Naive B cell (primary cell): ENCODE measurements around the gene RPTOR. TPM values are rescaled to one million over a fixed set of nuclear protein-coding genes. Genes with fewer than 3 reads are reported as not detected.
"Not testable (repeated sequence)": the region's sequence is repeated elsewhere in the genome, so short reads cannot be mapped to it uniquely, and the experiment has no call there.

Experiments
- ATAC-seq, 2 donors: fragments of 150-1000 bp; cut with Tn5 transposase; 2 replicates each; pipeline ENCODE4 v1.10.0; 2021; ENCODE audit warnings: low read depth in 2 of 2, mild to moderate bottlenecking in 2 of 2, moderate library complexity in 2 of 2
- DNase-seq: peaks from one replicate; pipeline ENCODE4 v3.0.0; 2022
- H3K27ac Mint-ChIP-seq, 6 donors: one replicate each; pipeline ENCODE4 v1.8.0; 2020 to 2022; ENCODE audit warnings: mild to moderate bottlenecking in 6 of 6, mixed read lengths in 6 of 6, moderate library complexity in 5 of 6, inconsistent platforms in 2 of 6
- H3K27me3 Mint-ChIP-seq, 3 donors: one replicate each; pipeline ENCODE4 v1.8.0; 2021 to 2022; ENCODE audit warnings: mixed read lengths in 3 of 3, mild to moderate bottlenecking in 1 of 3
- H3K36me3 Mint-ChIP-seq, 2 donors: one replicate each; pipeline ENCODE4 v1.8.0; 2020 to 2022; ENCODE audit warnings: mixed read lengths in 2 of 2, inconsistent platforms in 1 of 2, mild to moderate bottlenecking in 1 of 2
- H3K4me1 Mint-ChIP-seq, 3 donors: one replicate each; pipeline ENCODE4 v1.8.0; 2020 to 2022; ENCODE audit warnings: mixed read lengths in 3 of 3, inconsistent platforms in 1 of 3, mild to moderate bottlenecking in 1 of 3, moderate library complexity in 1 of 3
- H3K4me3 Mint-ChIP-seq, 8 donors: one replicate each; pipeline ENCODE4 v1.8.0; 2020 to 2022; ENCODE audit warnings: mild to moderate bottlenecking in 8 of 8, mixed read lengths in 8 of 8, moderate library complexity in 8 of 8, inconsistent platforms in 2 of 8
- H3K9me3 Mint-ChIP-seq, 7 donors: one replicate each; pipeline ENCODE4 v1.8.0; 2020 to 2022; ENCODE audit warnings: mixed read lengths in 7 of 7, mild to moderate bottlenecking in 5 of 7, inconsistent platforms in 2 of 7, moderate library complexity in 1 of 7
- polyA plus RNA-seq, 6 donors: library from polyadenylated mRNA; unstranded; fragments of 300-500 nt; fragmentation: Illumina TruSeq; gene quantifications; one replicate each; pipeline ENCODE4 v1.2.3, GENCODE V29; 2021; ENCODE audit warnings: low read depth in 6 of 6

The RPTOR gene
- polyA plus RNA-seq, 6 donors from 2014 or later: 5.5 to 13.9 (median 9.0) TPM

DNA sequence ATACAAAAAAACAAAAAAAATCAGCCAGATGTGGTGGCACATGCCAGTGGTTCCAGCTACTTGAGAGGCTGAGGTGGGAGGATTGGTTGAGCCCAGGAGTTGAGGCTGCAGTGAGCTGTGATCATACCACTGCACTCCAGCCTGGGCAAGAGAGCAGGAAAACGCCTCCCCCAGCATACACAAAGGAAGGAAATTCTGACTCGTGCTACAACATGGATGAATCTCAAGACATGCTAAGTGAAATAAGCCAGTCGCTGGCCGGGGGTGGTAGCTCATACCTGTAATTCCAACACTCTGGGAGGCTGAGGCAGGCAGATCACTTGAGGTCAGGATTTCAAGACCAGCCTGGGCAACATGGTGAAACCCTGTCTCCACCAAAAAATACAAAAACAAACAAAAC is 37.5 kb upstream of the RPTOR start:
- H3K36me3 Mint-ChIP-seq, H3K4me3 Mint-ChIP-seq, H3K27ac Mint-ChIP-seq, H3K9me3 Mint-ChIP-seq, H3K4me1 Mint-ChIP-seq, ATAC-seq, DNase-seq: not testable (repeated sequence)
- H3K27me3 Mint-ChIP-seq: peaks cover 5 to 31% (median 14%) of the 10 kb centered on the region in 3 donors

DNA sequence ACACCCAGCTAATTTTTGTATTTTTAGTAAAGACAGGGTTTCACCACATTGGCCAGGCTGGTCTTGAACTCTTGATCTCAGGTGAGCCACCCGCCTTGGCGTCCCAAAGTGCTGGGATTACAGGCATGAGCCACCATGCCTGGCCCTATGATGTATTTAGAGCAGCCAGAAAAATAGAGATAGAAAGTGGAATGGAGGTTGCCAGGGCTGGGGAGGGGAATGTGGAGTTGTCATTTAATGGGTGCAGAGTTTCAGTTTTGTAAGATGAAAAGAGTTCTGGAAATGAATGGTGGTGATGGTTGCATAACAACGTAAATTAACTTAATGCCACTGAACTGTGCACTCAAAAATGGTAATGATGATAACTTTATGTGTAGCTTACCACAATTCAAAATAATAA is 36.7 kb upstream of the RPTOR start:
- H3K27ac Mint-ChIP-seq: no peak overlapping the region
- peaks cover 0 to 1% (median 0%) of the 10 kb centered on the region in 7 donors for H3K9me3 Mint-ChIP-seq
- DNase-seq: no peak
- no peaks in the 10 kb centered on the region for H3K36me3 Mint-ChIP-seq
- peaks cover 5 to 27% (median 14%) of the 10 kb centered on the region in 3 donors for H3K27me3 Mint-ChIP-seq
- H3K4me1 Mint-ChIP-seq: no peaks in the 10 kb centered on the region
- no peak for ATAC-seq
- no peak overlapping the region for H3K4me3 Mint-ChIP-seq

DNA sequence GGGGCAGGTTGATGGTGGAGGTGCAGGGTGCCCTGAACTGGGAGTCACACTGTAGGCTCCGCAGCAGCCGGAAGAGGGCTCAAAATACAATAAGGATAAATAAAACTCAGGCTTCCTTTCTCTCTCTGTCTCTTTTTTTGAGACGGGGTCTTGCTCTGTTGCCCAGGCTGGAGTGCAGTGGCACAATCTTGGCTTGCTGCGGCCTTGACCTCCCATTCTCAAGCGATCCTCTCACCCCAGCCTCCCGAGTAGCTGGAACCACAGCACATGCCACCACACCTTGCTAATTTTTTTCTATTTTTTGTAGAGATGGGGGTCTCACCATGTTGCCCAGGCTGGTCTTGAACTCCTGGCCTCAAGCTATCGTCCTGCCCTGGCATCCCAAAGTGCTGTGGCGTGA is 35.3 kb upstream of the RPTOR start:
- no peak for ATAC-seq
- H3K9me3 Mint-ChIP-seq: peaks cover 0 to 1% (median 0%) of the 10 kb centered on the region in 7 donors
- no peak for DNase-seq
- no peak overlapping the region for H3K4me3 Mint-ChIP-seq
- H3K4me1 Mint-ChIP-seq: no peaks in the 10 kb centered on the region
- H3K27ac Mint-ChIP-seq: no peak overlapping the region
- peaks cover 5 to 19% (median 10%) of the 10 kb centered on the region in 3 donors for H3K27me3 Mint-ChIP-seq
- H3K36me3 Mint-ChIP-seq: no peaks in the 10 kb centered on the region

DNA sequence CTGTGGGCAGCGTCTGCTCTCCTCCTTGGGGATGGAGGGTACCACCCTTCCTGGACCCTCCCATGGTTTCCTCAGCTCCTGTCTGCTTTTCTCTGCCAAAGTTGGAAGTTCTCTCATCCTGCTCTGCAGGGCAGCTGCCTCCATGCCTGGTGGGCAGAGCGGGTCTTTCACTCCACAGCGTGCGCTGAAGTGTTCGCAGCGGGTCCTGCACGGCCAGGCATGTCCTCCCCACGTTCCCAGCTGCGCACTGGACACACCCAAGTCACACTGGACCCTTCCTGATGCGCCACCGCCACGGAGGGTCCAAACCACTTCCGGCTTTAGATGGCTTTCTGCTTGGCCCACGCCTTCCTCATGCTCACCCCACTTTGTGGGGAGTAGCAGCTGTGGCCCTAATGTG is 34.5 kb upstream of the RPTOR start:
- Mint-ChIP-seq H3K4me3 (no peak overlapping the region), H3K27me3 (peaks cover 5 to 17% (median 7%) of the 10 kb centered on the region in 3 donors), H3K36me3 (no peaks in the 10 kb centered on the region), H3K9me3 (peaks cover 0 to under 1% (median 0%) of the 10 kb centered on the region in 7 donors), H3K4me1 (no peaks in the 10 kb centered on the region), H3K27ac (no peak overlapping the region)
- ATAC-seq: no peak
- DNase-seq: no peak

DNA sequence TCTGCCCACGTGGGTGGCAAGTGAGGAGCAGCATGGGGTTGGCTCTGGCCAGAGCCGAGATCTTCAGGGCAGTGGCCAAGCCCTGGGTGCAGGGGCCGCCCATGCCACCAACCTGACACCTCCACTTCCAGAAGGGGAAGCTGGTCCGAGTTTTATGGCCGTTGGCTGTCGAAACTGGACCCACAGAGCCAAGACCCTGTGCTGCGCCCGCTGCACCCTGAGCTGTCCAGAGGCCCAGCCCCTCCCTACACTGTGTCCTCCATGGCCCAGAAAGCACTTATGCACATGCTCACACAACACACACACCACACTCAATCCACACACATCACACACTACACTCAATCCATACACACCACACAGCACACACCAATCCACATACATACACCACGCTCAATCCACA is 33.9 kb upstream of the RPTOR start:
- Mint-ChIP-seq H3K27me3 (peaks cover 5 to 17% (median 7%) of the 10 kb centered on the region in 3 donors), H3K4me3 (no peak overlapping the region), H3K27ac (no peak overlapping the region), H3K9me3 (no peaks in the 10 kb centered on the region), H3K4me1 (no peaks in the 10 kb centered on the region), H3K36me3 (no peaks in the 10 kb centered on the region)
- no peak for DNase-seq
- ATAC-seq: no peak

DNA sequence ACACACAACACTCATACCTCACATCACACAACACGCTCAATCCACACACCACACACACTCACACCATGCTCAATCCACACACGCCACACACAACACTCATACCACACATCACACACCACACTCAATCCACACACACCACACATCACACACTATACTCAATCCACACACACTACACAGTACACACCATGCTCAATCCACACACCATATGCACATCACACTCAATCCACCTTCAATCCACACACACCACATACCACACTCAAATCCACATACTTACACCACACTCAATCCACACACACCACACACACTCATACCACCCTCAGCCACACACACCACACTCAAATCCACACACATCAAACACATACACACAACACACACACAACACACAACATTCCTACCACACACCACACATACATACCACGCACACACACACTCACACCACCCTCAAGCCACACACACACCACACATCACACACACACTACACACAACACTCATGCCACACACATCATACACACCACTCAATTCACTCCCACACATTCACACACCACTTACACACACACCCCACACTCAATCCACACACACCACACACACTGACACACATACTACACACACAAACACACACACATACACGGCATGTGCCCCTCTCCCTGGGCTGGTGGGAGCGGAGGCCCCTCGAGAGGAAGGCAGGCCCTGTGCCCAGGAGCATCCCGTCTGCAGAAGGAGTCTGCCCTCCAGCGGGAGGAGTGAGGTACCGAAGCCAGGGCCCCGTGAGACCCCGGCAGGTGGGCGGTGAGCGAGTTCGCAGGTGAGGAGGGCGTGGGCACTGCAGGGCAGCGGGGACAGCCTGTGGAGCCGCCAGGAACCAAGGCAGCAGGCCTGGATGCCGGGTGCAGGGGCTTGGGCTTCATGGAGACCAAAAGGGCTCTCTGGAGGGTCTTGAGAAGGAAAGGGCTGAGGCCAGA is 33.1 kb upstream of the RPTOR start:
- ATAC-seq: no peak
- no peak overlapping the region for H3K27ac Mint-ChIP-seq
- H3K36me3 Mint-ChIP-seq: no peaks in the 10 kb centered on the region
- H3K9me3 Mint-ChIP-seq: no peaks in the 10 kb centered on the region
- no peak overlapping the region for H3K4me3 Mint-ChIP-seq
- H3K4me1 Mint-ChIP-seq: no peaks in the 10 kb centered on the region
- peaks cover 5 to 12% (median 8%) of the 10 kb centered on the region in 3 donors for H3K27me3 Mint-ChIP-seq
- no peak for DNase-seq

DNA sequence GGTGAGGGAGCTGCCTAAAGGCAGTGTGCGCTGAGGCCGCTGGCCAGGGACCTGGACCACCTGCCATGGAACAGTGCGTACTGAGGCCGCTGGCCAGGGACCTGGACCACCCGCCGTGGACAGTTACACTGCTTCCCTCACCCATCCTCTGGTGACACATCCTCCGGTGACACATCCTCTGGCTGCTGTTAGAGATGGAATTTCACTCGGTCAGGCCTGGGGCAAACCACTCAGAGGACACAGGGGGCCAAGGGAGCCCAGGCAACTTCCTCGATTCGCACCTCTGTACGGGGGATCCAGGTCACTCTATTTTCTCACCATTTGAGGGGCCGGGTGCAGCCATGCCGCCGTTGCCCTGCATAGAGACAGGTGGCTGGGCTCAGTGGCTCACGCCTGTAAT is 32.4 kb upstream of the RPTOR start:
- DNase-seq: no peak
- H3K27me3 Mint-ChIP-seq: peaks cover 0 to 15% (median 7%) of the 10 kb centered on the region in 3 donors
- no peaks in the 10 kb centered on the region for H3K4me1 Mint-ChIP-seq
- ATAC-seq: no peak
- no peak overlapping the region for H3K27ac Mint-ChIP-seq
- H3K4me3 Mint-ChIP-seq: no peak overlapping the region
- H3K9me3 Mint-ChIP-seq: no peaks in the 10 kb centered on the region
- H3K36me3 Mint-ChIP-seq: no peaks in the 10 kb centered on the region

DNA sequence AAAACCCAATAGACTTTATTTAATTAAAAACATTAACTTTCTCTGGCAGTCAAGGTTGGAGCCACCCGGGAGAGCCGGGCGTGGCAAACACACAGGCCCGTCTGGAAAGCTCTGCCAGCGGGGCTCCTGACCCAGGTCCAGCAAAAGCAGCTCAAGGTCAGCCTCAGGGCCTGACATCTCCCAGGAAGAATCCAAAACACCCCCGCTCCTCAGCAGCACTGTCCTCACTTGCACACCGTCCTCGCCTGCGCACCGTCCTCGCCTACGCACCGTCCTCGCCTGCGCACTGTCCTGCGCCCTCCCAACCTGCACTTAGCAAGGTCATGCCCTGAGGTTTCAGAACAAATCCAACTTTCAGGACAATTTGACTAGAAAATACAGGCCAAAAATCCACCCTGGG is 31.4 kb upstream of the RPTOR start:
- no peaks in the 10 kb centered on the region for H3K4me1 Mint-ChIP-seq
- no peaks in the 10 kb centered on the region for H3K9me3 Mint-ChIP-seq
- no peak for ATAC-seq
- no peak for DNase-seq
- no peak overlapping the region for H3K4me3 Mint-ChIP-seq
- no peaks in the 10 kb centered on the region for H3K36me3 Mint-ChIP-seq
- H3K27me3 Mint-ChIP-seq: peaks cover 0 to 19% (median 14%) of the 10 kb centered on the region in 3 donors
- H3K27ac Mint-ChIP-seq: no peak overlapping the region

DNA sequence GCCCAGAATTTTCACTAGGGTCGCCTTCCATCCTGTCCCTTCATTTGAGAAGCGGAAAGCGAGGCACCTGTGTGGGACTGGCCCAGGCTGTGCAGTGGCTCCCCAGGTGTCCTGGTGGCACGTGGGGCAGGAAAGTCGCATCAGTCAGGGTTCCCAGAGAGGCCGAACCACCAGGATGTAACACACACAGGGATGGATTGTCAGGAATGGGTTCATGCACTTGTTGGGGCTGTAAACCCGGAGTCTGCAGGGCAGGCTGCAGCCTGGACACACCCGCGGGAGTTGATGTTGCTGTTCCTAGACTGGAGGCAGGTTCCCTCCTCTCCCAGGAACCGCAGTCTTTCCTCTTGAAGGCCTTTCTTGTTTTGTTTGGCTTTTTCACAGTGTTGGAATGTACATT is 30.7 kb upstream of the RPTOR start:
- Mint-ChIP-seq H3K36me3 (no peaks in the 10 kb centered on the region), H3K9me3 (peaks cover 0 to 3% (median 0%) of the 10 kb centered on the region in 7 donors), H3K27me3 (peaks cover 0 to 26% (median 21%) of the 10 kb centered on the region in 3 donors), H3K27ac (no peak overlapping the region), H3K4me1 (no peaks in the 10 kb centered on the region), H3K4me3 (no peak overlapping the region)
- ATAC-seq (no peak), DNase-seq (no peak)

DNA sequence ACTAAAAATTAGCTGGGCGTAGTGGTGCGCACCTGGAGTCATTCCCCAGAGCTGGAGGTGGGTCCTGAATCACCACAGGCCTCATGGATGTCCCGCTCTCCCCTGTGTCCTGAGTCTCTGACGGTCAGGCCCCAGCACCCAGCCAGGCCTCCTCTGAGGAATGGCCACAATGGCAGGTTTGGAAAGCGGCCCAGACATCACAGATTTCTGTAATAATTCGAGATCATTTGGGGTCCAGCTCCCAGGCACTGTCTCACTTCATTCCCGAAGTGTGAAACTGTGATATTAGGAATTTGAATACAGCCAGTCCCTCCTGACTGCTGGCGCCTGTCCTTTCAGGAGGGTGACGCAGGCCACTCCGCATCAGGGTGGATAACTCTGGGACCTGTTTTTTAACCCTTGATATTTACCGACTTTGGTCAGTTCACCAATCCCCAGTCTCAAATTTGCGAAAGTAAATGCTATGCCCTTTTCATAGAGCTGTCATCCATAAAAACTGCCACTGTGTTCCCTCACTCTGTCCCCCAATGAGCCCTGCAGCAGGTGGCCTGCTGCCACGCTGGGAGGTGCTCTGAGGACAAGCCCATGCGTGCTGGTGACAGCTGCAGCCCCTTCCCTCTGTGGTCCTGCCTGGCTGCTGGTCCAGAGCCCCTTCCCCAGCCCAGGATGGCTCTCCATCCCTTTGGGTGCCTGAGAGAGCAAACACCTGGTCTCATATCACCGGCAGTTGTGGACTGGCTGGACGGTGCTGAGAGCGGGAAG is 28.3 kb upstream of the RPTOR start:
- Mint-ChIP-seq H3K36me3 (no peaks in the 10 kb centered on the region), H3K27ac (no peak overlapping the region), H3K4me1 (no peaks in the 10 kb centered on the region), H3K4me3 (no peak overlapping the region), H3K9me3 (peaks cover 0 to 3% (median 0%) of the 10 kb centered on the region in 7 donors), H3K27me3 (peaks cover 8 to 35% (median 31%) of the 10 kb centered on the region in 3 donors)
- DNase-seq (no peak), ATAC-seq (no peak)

DNA sequence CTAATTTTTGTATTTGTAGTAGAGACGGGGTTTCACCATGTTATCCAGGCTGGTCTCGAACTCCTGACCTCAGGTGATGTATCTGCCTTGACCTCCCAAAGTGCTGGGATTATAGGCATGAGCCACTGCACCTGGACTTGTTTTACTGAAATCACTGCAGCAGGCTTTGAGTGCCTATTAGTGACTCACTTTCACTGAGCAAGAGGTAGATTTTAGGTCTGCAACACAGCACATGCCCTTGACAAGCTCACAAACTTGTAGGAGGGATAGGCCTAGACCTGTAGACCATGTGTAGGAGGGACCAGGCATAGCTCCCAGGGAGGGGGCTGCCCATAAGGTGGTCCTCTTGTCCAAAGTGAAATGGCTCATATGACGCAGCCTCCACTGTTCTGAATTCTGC is 27.0 kb upstream of the RPTOR start:
- no peaks in the 10 kb centered on the region for H3K36me3 Mint-ChIP-seq
- H3K9me3 Mint-ChIP-seq: peaks cover 0 to 3% (median 0%) of the 10 kb centered on the region in 7 donors
- H3K4me3 Mint-ChIP-seq: no peak overlapping the region
- ATAC-seq (no peak), DNase-seq (no peak)
- peaks cover 8 to 41% (median 36%) of the 10 kb centered on the region in 3 donors for H3K27me3 Mint-ChIP-seq
- no peaks in the 10 kb centered on the region for H3K4me1 Mint-ChIP-seq
- no peak overlapping the region for H3K27ac Mint-ChIP-seq

DNA sequence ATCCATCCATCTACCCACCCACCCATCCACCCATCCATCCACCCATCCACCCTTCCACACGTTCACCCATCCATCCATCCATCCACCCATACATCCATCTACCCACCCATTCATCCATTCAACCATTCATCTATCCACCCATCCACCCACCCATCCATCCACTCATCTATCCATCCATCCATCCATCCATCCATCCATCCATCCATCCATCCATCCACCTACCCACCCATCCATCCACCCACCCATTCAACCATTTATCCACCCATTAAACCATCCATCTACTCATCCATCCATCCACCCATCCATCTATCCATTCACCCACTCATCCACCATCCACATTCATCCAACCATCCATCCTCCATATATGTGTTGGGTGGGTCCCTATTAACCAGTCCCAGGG is 26.2 kb upstream of the RPTOR start:
- H3K27ac Mint-ChIP-seq: no peak overlapping the region
- peaks cover 8 to 39% (median 35%) of the 10 kb centered on the region in 3 donors for H3K27me3 Mint-ChIP-seq
- H3K4me1 Mint-ChIP-seq: no peaks in the 10 kb centered on the region
- no peaks in the 10 kb centered on the region for H3K36me3 Mint-ChIP-seq
- peaks cover 0 to 3% (median 0%) of the 10 kb centered on the region in 7 donors for H3K9me3 Mint-ChIP-seq
- DNase-seq (no peak), ATAC-seq (no peak)
- no peak overlapping the region for H3K4me3 Mint-ChIP-seq

DNA sequence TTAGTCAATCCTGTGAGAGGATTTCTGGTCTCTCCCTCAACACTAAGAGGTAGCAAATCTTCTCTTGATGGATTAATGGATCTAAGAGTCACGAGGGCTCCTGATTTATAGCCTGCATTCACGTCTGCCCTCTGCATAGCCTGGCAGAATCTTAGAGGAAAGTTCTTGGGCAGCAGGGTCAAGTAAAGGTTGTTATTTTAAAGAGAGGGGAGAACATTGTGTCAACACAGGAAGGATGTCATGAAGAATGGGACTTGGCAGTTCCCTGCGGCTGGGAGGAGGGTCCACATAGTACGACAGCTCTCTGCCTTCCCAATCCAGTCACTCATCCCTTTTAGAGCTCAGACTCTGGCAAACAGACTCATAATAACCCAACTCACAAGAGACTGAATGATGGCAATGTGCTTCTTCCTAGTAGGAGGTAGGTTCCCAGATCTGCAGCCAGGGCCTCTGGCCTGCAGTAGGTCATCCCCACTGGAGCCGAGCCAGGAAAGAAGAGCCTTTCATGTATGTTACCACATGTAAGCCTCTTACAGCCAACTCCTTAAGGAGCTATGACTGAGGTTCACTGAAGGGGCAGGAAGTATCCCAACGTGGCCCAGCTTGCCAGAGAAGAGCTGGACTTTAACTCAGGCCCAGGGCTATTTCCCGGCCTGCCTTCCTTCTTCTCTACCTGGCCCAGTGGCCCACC is 25.4 kb upstream of the RPTOR start:
- H3K27me3 Mint-ChIP-seq: peaks cover 13 to 36% (median 33%) of the 10 kb centered on the region in 3 donors
- H3K4me1 Mint-ChIP-seq: no peaks in the 10 kb centered on the region
- H3K27ac Mint-ChIP-seq: no peak overlapping the region
- peaks cover 0 to 3% (median 0%) of the 10 kb centered on the region in 7 donors for H3K9me3 Mint-ChIP-seq
- DNase-seq (no peak), ATAC-seq (no peak)
- no peak overlapping the region for H3K4me3 Mint-ChIP-seq
- no peaks in the 10 kb centered on the region for H3K36me3 Mint-ChIP-seq
